CD4-positive, alpha-beta T cell treated with Interleukin-1 beta for 1 hour (primary cell): ENCODE measurements around the gene MAGI2.

Experiments used
- DNase-seq, 2 donors: peaks; one replicate each; pipeline ENCODE4 v3.0.0-alpha.2; 2020 to 2022

Gene MAGI2

DNA sequence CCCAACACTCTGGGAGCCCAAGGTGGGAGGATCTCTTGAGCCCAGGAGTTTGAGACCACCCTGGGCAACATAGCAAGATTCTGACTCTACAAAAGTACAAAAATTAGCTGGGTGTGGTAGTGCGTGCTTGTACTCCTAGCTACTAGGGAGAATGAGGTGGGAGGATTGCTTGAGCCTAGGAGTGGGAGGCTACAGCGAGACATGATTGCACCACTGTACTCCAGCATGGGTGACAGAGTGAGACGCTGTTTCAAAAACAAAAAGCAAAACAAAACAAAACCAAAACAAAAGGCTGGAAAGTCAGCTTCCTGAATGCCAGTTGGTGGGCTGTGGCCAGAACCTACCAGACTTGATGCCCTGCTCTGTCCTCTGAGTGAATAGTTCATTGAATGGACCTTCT, 1412.0 kb downstream of the MAGI2 start:
- no peak for DNase-seq

DNA sequence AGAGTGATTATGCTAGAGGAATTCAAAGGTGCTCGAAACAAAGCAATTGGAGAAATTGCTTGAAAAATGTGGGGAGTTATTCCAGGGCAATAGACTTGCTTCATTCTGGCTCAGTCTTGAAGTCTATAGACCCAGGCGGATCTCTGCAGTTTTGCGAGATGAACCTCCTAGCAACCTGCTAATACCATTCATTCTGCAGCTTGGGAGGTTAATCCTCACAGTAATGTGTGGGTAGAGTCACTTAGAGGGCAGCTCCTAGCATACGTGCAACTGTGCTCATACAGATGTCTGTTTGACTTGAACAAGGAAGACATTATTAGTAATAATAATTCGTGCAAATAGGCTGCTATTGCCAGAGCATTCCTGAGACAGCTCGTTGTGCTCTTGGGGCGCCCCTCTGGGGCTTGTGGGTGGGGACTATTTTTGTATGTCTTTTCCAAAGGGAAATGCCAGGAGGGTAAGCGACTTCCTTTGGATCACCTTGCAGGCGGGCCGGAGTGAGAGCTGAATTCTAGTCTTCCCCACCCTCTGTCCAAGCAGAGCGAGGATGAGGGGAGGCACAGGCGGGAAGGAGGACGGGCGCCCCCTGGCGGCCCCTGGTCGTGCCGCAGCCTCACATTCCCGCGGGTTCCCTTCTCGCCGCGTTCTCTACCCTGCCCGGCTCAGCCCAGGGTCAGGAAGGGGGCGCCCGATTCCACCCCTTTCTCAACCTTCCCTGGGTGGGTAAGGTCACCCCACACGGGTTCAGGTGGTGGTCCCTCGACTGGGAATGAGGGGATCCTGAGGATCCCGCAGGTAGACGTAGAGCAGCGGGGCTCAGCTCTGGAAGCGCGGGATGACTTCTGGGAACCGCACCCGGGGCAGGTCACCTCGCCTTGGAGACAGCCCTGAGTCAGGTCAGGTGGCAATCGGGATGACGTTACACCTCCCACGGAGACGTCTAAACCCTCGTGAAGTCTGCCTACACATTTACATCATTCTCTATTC, 1413.4 kb downstream of the MAGI2 start:
- peak; percentile 19 to 46 for DNase-seq

- no peak for DNase-seq
Observed at GRCh38 chr7:78038465-78039080, 1414.9 kb downstream of the MAGI2 start.

- no peak for DNase-seq
Observed at GRCh38 chr7:78037603-78038002, 1415.9 kb downstream of the MAGI2 start.

- no peak for DNase-seq
Observed at GRCh38 chr7:78033410-78033809, 1420.1 kb downstream of the MAGI2 start.

GRCh38 chr7:78026492-78026891, 1427.0 kb downstream of the MAGI2 start:
- no peak for DNase-seq

DNA sequence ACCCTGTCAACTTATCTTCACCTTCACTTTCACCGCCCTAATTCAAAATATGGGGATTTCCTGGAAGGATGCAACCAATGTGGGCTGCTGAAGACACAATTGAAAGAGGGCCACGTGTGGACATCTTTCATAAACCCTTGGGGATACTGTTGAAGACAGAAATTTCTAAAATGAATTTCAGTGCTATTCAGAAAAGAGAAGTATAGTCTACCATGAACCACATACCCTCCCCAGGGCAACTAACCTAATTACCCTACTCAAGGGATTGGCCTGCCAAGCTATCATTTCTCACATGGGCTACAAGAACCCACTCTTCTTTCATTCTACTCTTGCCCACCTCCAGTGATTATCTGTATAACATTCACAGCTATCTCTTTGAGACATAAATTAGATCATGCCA, 1428.9 kb downstream of the MAGI2 start:
- DNase-seq, result no peak

GRCh38 chr7:78023191-78023590, 1430.3 kb downstream of the MAGI2 start:
- DNase-seq, result no peak

DNA sequence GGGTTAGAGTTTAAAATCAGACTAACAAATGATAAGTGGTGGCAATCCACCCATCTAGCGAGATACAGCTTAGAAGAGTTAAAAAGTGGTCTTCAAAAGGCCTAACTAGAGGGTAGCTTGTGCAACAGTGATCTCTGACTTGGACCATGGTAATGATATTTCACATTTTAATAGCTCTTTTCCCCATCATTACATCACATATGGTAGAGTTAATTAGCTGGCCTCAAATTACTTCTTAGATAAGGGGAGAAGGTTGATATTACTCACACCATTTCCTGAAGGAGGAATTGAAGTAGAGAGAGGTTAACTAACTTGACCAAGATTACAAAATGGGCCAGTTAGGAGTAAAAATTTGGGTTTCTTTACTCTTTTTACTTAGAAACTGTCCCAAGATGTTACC, 1431.3 kb downstream of the MAGI2 start:
- DNase-seq, result no peak

GRCh38 chr7:78020874-78021249, 1432.6 kb downstream of the MAGI2 start:
- DNase-seq, result no peak

DNA sequence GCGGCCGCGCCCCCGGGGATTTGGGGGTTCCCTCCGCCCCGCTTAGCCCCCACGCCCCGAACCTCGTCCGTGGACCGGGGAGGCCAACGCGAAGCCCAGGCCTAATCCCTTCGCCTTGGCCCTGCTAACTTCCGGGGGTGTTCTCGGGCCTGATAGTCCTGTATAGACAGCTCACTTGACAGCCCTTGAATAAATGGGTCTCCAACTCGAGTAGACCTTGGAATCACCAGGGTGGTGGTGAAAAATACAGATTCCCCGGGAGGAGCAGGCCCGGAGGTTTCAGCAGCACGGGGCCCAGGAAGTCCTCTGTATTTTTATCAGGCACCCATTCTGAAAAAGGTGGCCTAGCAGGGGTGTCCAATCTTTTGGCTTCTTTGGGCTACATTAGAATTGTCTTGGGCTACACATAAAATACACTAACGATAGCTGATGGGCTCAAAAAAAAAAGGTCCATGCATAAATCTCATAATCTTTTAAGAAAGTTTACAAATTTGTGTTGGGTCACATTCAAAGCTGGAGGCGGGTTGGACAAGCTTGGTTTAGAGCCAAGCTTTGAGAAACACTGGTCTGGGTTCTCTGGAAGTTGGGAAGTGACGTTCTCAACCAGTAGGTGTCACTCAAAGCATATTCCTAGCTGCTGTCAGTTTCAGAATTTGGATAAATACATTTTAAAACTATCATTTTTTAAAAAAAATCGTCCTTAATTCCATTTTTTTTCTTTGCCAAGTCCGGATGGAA, 1433.2 kb downstream of the MAGI2 start:
- DNase-seq, result peak; percentile 30 to 58

- peak; percentile 46 to 49 for DNase-seq
Observed at GRCh38 chr7:78019447-78020135, 1433.9 kb downstream of the MAGI2 start.

- peak in 1 of 2 donors; percentile 1 for DNase-seq
Observed at GRCh38 chr7:78018641-78019446, 1434.6 kb downstream of the MAGI2 start.

- DNase-seq, result no peak
Observed at GRCh38 chr7:78017591-78018100, 1435.8 kb downstream of the MAGI2 start.

- DNase-seq, result no peak
Observed at GRCh38 chr7:78015574-78016260, 1437.8 kb downstream of the MAGI2 start.

- DNase-seq, result no peak
Observed at GRCh38 chr7:78014401-78014800, 1439.1 kb downstream of the MAGI2 start.

- no peak for DNase-seq
Observed at GRCh38 chr7:78013386-78013785, 1440.1 kb downstream of the MAGI2 start.

GRCh38 chr7:78011642-78012041, 1441.8 kb downstream of the MAGI2 start:
- DNase-seq, result no peak

GRCh38 chr7:78007231-78007630, 1446.2 kb downstream of the MAGI2 start:
- no peak for DNase-seq

DNA sequence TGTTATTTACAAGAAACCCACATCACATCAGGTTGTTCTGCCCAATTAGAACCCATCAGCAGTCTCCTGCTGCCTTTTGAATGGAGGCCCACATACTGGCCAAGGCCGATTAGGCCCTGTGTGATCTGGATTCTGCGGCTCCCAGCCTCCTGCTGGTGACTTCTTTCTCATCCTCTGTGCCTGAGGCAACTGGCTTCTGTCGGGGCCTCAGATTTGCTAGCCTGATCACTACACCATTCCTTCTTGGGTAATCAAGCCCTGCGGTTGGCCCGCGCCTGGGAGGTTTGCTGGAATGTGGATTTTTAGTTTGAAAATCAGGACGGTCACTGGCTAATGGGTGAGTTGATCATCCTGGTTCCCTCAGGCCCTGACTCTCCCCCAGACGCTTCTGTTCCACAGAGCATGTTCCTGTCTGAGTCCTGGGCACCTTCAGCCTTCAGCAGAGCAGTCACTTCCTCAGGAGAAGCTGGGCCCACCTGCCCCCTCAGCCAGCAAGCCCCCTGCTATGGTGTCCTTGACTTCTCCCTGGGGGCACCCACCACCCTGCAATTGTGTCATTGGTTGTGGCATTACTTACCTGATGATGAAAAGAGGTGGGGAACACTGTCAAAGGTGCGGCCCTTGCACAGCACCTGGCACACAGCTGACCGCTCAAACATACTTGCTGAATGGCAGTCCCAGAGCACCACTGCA, 1447.3 kb downstream of the MAGI2 start:
- DNase-seq, result no peak

DNA sequence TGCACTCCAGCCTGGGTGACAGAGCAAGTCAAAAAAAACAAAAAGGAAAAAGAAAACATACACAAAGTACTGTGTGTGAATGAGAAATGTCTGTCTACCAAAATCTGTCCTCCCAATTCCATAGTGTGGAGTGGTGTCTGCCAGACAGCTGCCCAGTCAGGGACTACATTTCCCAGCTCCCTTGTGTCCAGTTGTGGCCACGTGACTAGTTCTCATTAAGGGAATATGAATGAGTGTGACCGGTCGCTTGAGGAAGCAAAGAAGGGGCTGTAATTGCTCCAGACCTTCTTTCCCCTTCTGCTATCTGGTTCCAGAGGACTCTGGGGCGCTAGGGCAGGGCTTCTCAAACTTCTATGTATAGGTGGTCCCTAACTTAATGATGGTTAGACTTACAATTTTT, 1450.8 kb downstream of the MAGI2 start:
- DNase-seq, result no peak
